ENCODE measurements around the gene CAMK2D.

CAMK2D gene

GRCh38 chr4:113522433-113522832 lies 239.1 kb downstream of the CAMK2D start:
- TF ChIP-seq CTCF (IDR thresholded peaks at IDR 0.05; ENCODE audit: insufficient read depth, low read depth, low read length, missing control alignments): no peak
- DNase-seq (ENCODE audit: low read depth): no peak
- H3K4me3 ChIP-seq (ENCODE audit: low read length): no peak overlapping the region

DNA sequence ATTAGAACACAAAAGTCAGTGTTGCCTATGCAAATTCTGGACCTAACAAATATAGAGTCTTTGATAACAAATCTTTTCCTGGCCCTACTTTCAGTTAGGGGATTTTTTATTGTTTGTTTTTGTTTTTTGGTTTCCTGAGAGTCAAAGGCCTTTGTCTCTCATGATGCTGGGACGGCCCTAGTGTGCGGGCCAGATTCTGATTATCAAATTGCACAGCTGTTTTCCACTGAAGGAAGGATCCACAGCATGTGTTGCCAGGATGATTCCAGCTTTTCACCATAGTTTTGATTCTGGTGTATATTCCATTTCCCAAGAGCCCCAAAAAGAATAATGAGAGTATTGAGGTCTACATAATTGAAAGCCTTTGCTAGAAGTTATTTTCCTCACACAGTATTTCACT lies 248.2 kb downstream of the CAMK2D start:
- TF ChIP-seq CTCF (IDR thresholded peaks at IDR 0.05; ENCODE audit: insufficient read depth, low read depth, low read length, missing control alignments): no peak
- no peak for DNase-seq (ENCODE audit: low read depth)
- no peak overlapping the region for H3K4me3 ChIP-seq (ENCODE audit: low read length)

DNA sequence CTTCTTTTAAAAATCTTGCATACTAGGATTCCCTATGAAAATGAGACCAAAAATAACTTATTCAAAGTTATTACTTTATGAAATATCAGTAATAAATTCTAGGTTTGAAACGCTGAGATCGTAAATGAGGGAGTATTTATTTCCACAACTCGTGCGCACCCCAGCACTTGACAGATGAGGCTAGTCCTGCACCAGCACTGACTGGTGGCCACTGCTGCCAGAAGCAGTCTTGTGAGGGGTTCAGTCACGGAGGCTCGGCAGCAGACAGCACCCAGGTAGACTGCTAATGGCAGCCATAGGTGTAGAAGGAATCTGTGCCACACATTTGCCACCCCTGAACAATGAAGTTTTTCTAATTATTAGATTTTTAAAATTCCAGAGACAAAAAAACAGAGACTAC lies 248.7 kb downstream of the CAMK2D start:
- no peak overlapping the region for H3K4me3 ChIP-seq (ENCODE audit: low read length)
- no peak for DNase-seq (ENCODE audit: low read depth)

GRCh38 chr4:113511944-113512343 lies 249.6 kb downstream of the CAMK2D start:
- DNase-seq (ENCODE audit: low read depth): no peak
- TF ChIP-seq CTCF (IDR thresholded peaks at IDR 0.05; ENCODE audit: insufficient read depth, low read depth, low read length, missing control alignments): no peak
- no peak overlapping the region for H3K4me3 ChIP-seq (ENCODE audit: low read length)

More for the DNA sequence above, 248.7 kb downstream of the CAMK2D start:
- TF ChIP-seq CTCF (IDR thresholded peaks at IDR 0.05; ENCODE audit: insufficient read depth, low read depth, low read length, missing control alignments): no peak

- TF ChIP-seq CTCF (IDR thresholded peaks at IDR 0.05; ENCODE audit: insufficient read depth, low read depth, low read length, missing control alignments): no peak
- no peak for DNase-seq (ENCODE audit: low read depth)
Observed at GRCh38 chr4:113509851-113510250, 251.7 kb downstream of the CAMK2D start.

GRCh38 chr4:113505044-113505443 lies 256.5 kb downstream of the CAMK2D start:
- no peak for TF ChIP-seq CTCF (IDR thresholded peaks at IDR 0.05; ENCODE audit: insufficient read depth, low read depth, low read length, missing control alignments)
- DNase-seq (ENCODE audit: low read depth): no peak
- H3K4me3 ChIP-seq (ENCODE audit: low read length): no peak overlapping the region

More at GRCh38 chr4:113509851-113510250, 251.7 kb downstream of the CAMK2D start:
- H3K4me3 ChIP-seq (ENCODE audit: low read length): no peak overlapping the region

DNA sequence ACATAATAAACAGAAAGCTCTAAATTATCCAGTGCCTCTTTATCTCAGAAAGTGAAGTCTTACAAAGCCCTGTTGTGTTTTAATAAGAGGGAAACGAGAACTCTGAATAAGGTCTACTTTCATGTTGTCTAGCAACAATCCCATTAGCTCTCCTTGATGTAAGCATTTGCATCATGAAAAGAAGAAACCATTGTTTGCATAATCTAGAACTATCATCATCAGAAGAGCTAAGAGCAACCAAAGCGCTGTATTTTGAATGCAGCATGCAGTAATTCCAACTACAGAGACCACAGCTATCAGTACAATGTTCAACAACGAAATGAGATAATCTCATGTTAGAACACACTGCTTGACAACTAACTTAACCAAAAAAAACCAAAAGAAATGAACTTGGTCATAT lies 257.1 kb downstream of the CAMK2D start:
- TF ChIP-seq CTCF (IDR thresholded peaks at IDR 0.05; ENCODE audit: insufficient read depth, low read depth, low read length, missing control alignments): no peak
- DNase-seq (ENCODE audit: low read depth): no peak
- no peak overlapping the region for H3K4me3 ChIP-seq (ENCODE audit: low read length)

Data from epithelial cell of esophagus (primary cell).